DOHH2 (cell line): ENCODE data around the gene CACNB1.

ENCODE experiments used
- CTCF ChIP-seq: fragments of 200-600 bp; sonication (generic); IDR thresholded peaks from one replicate; pipeline ENCODE4 v1.5.1; 2014; ENCODE audit warnings: antibody characterized with exemption, mild to moderate bottlenecking, low read depth, low read length; ENCODE audit not compliant: poor library complexity, severe bottlenecking
- EZH2phosphoT487 ChIP-seq: fragments of 200-600 bp; sonication (generic); IDR thresholded peaks from 2 replicates; pipeline ENCODE4 v1.6.1; 2017; ENCODE audit warnings: borderline replicate concordance, mild to moderate bottlenecking, antibody characterized with exemption, low read length, moderate library complexity, mixed read lengths

- no peak for TF ChIP-seq EZH2phosphoT487
- no peak for TF ChIP-seq CTCF
Measured at GRCh38 chr17:39173080-39173479, 24.4 kb downstream of the CACNB1 start.
